ENCODE data around the gene RPS6KA2. TPM values are rescaled to one million over a fixed set of nuclear protein-coding genes. Genes with fewer than 3 reads are reported as not detected.
"Not testable (repeated sequence)": the region's sequence is repeated elsewhere in the genome, so short reads cannot be mapped to it uniquely, and the experiment has no call there.

RPS6KA2 gene
- total and polyA plus RNA-seq, 3 donors from 2014 or later: 18.4 to 21.7 (median 19.8) TPM

DNA sequence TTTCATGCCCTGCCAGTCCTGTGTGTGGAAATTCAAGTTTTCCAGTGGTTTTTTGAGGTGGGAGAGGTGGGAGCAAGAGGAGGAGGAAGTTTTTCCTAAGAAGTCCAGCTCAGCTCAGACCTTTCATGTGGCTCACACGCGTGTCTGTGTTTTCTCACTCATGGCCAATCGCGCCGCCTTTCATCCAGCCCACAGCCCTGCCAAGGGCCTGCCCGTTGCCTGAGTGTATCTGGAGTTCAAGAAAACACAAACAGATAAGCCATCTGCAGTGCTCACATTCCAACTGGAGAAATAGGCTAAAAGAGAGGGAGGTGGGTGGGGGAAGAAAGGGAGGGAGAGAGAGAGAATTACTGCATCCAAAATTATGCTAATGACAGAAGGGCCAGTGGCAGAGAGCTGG lies 231.7 kb downstream of the RPS6KA2 start:
- Histone ChIP-seq H3K27me3 (no peaks in the 10 kb centered on the region), H3K36me3 (ENCODE audit: low read depth, missing control alignments) (no peaks in the 10 kb centered on the region), H3K4me3 (no peak overlapping the region), H3K4me1 (no peaks in the 10 kb centered on the region), H3K9me3 (no peaks in the 10 kb centered on the region), H3K27ac (no peak overlapping the region)
- TF ChIP-seq, protein P1, sequence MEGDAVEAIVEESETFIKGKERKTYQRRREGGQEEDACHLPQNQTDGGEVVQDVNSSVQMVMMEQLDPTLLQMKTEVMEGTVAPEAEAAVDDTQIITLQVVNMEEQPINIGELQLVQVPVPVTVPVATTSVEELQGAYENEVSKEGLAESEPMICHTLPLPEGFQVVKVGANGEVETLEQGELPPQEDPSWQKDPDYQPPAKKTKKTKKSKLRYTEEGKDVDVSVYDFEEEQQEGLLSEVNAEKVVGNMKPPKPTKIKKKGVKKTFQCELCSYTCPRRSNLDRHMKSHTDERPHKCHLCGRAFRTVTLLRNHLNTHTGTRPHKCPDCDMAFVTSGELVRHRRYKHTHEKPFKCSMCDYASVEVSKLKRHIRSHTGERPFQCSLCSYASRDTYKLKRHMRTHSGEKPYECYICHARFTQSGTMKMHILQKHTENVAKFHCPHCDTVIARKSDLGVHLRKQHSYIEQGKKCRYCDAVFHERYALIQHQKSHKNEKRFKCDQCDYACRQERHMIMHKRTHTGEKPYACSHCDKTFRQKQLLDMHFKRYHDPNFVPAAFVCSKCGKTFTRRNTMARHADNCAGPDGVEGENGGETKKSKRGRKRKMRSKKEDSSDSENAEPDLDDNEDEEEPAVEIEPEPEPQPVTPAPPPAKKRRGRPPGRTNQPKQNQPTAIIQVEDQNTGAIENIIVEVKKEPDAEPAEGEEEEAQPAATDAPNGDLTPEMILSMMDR (IDR thresholded peaks at IDR 0.05): no peak
- TF ChIP-seq POLR2A (IDR thresholded peaks at IDR 0.05): no peak
- WGBS, 2 donors: 56 to 63% methylated on average over 6 of the region's 6 CpGs
- intact Hi-C loops (cut with DNase I; ENCODE audit: low total_unique reads): loop anchor here (10.0 kb wide), 1 partner anchor 121 kb away; no protein-coding TSS in a partner anchor
- no peak for DNase-seq

DNA sequence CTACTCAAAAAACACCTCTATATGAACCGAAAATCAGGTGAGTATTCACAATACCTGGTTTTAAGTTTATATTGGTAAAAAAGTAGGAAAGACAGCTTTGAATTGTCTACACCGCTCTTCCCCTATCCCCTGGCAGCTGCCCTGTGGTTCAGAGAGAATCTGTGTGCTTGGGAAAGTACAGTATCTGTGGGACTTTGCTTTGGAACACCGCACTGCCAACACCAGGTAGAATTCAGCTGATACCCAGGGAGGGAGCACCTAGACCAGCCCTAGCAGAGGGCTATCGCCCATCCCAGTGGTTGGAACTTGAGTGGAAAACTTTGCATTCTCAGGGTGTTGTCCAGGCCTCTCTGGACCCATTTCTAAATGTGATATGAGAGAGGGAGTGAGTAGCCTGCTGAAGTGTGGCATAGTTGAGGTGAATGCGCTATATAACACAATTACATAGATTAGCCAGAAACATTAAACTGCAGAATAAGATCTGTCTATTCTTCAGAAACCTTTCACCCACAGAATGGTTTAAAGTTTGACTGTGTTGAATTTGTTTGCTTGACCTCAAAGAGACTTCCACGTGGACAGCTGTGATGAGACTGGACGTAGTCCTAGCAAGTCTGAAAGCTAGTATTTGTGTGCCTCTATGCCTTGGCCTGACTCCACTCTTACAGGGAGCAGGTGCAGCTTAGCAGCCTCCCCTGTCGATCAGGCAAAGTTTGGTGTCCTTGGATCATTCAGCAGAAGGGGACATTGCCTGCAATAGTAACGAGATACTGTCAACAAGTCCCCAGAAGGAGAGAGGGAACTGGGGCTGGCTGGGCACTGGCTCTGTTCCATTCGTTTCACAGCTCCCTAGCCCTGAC lies 232.8 kb downstream of the RPS6KA2 start:
- Histone ChIP-seq H3K27me3 (no peaks in the 10 kb centered on the region), H3K4me3 (no peak overlapping the region), H3K27ac (no peak overlapping the region), H3K9me3 (no peaks in the 10 kb centered on the region), H3K4me1 (no peaks in the 10 kb centered on the region), H3K36me3 (ENCODE audit: low read depth, missing control alignments) (no peaks in the 10 kb centered on the region)
- TF ChIP-seq POLR2A (IDR thresholded peaks at IDR 0.05): no peak
- TF ChIP-seq, protein P1 (IDR thresholded peaks at IDR 0.05): no peak
- WGBS, 2 donors: 54 to 69% methylated on average over 10 of the region's 10 CpGs
- no peak for DNase-seq
- intact Hi-C loops (cut with DNase I; ENCODE audit: low total_unique reads): loop anchor here (10.0 kb wide), 1 partner anchor 119 kb away; no protein-coding TSS in a partner anchor

DNA sequence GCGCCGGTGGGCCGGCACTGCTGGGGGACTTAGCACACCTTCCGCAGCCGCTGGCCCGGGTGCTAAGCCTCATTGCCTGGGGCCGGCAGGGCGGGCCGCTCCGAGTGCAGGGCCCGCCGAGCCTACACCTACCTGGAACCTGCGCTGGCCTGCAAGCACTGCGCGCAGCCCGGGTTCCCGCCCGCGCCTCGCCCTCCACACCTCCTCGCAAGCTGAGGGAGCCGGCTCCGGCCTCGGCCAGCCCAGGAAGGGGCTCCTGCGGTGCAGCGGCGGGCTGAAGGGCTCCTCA lies 233.6 kb downstream of the RPS6KA2 start:
- no peaks in the 10 kb centered on the region for H3K4me1 ChIP-seq
- intact Hi-C loops (cut with DNase I; ENCODE audit: low total_unique reads): loop anchor here (10.0 kb wide), 1 partner anchor 119 kb away; no protein-coding TSS in a partner anchor
- no peaks in the 10 kb centered on the region for H3K9me3 ChIP-seq
- TF ChIP-seq POLR2A (IDR thresholded peaks at IDR 0.05): no peak
- TF ChIP-seq, protein P1 (IDR thresholded peaks at IDR 0.05): no peak
- no peak for DNase-seq
- H3K27me3 ChIP-seq: no peaks in the 10 kb centered on the region
- H3K27ac ChIP-seq: no peak overlapping the region
- H3K36me3 ChIP-seq (ENCODE audit: low read depth, missing control alignments): no peaks in the 10 kb centered on the region
- peak overlapping the region in 1 of 2 donors; percentile 39 for H3K4me3 ChIP-seq
- 78% methylated on average over 12 of the region's 27 CpGs; no CpG with 5 or more reads in 1 of the 2 donors for WGBS, 2 donors

DNA sequence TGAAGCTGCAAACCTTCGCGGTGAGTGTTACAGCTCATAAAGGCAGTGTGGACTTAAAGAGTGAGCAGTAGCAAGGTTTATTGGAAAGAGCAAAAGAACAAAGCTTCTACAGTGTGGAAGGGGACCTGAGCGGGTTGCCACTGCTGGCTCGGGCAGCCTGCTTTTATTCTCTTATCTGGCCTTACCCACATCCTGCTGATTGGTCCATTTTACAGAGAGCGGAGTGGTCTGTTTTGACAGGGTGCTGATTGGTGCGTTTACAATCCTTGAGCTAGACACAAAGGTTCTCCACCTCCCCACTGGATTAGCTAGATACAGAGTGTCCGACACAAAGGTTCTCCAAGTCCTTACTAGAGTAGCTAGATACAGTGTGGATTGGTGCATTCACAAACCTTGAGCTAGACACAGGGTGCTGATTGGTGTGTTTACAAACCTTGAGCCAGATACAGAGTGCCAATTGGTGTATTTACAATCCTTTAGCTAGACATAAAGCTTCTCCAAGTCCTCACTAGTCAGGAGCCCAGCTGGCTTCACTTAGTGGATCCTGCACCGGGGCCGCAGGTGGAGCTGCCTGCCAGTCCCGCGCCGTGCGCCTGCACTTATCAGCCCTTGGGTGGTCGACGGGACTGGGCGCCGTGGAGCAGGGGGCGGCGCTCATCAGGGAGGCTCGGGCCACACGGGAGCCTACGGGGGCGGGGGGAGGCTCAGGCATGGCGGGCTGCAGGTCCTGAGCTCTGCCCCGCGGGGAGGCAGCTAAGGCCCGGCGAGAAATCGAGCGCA lies 234.1 kb downstream of the RPS6KA2 start:
- not testable (repeated sequence) for H3K27ac ChIP-seq; H3K9me3 ChIP-seq; H3K27me3 ChIP-seq; H3K36me3 ChIP-seq (ENCODE audit: low read depth, missing control alignments); H3K4me1 ChIP-seq
- H3K4me3 ChIP-seq: peak overlapping the region in 1 of 2 donors; percentile 39
- intact Hi-C loops (cut with DNase I; ENCODE audit: low total_unique reads): loop anchor here (10.0 kb wide), 1 partner anchor 118 kb away; no protein-coding TSS in a partner anchor
- DNase-seq: peak; percentile 28
- 59 to 66% methylated on average over 11 to 30 of the region's 30 CpGs for WGBS, 2 donors

DNA sequence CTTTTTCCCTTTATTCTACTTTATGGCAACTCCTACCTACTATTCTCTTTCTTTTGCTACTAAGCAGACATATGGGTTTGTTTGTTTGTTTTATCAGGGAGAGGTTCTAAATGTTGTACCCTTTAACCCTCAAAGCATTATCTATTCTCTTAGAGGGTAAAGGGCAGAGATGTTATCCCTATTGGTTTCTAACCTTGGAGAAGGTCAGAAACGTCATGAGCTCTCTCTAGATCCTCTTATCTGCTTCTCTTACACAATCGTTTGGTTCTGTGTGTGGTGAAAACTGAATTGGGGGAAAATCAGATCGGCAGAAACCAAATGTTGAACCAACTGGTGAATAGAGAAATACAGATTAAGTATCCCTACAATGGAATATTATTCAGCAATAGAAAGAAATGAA lies 237.9 kb downstream of the RPS6KA2 start:
- DNase-seq: no peak
- Histone ChIP-seq H3K36me3 (ENCODE audit: low read depth, missing control alignments) (no peaks in the 10 kb centered on the region), H3K4me1 (peaks cover 1% of the 10 kb centered on the region), H3K27me3 (no peaks in the 10 kb centered on the region), H3K27ac (no peak overlapping the region), H3K4me3 (no peak overlapping the region), H3K9me3 (no peaks in the 10 kb centered on the region)
- TF ChIP-seq, protein P1 (IDR thresholded peaks at IDR 0.05): no peak
- no peak for TF ChIP-seq POLR2A (IDR thresholded peaks at IDR 0.05)
- intact Hi-C loops (cut with DNase I; ENCODE audit: low total_unique reads): no loop called here
- 48 to 65% methylated on average over 3 of the region's 3 CpGs for WGBS, 2 donors

All from testis (tissue), 3 donors.